ENCODE data around the gene TEX12.

DNA sequence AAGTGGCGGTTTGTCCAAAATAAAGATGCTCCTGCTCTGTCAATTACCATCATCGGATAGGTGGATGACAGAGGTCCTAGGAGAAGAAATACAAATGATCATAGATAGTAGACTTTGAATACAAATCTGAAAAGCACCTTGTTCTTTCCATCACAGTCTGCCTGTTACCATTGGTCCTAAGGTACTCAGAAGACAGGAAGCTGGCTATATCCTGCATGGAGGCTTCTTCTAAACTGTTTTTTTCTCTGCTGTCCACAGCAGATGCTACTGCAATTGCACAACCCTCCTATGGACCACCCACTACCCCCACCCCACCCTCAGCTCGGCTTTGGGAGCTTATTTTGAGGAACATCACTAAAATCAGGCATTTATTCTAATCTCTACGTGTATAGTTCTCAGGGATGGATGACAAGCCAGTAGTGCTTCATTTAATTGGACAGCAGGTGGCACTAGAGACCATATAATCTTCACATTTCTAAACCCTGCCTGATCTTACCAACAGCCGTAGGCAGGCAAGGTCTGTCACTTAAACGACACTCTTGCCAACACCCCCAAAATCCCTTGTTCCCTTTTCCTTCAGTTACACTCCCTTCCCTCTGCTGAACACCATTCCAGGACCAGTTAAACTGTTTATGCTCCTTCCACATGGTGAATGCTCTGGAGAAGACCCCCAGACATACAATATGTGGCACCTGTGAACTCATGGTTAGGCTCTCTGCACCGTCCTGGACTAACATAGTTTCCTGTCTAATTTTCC, 52.5 kb downstream of the TEX12 start:
- no peak for TF ChIP-seq POLR2AphosphoS5 (IDR thresholded peaks at IDR 0.05)
- TF ChIP-seq, protein P1, sequence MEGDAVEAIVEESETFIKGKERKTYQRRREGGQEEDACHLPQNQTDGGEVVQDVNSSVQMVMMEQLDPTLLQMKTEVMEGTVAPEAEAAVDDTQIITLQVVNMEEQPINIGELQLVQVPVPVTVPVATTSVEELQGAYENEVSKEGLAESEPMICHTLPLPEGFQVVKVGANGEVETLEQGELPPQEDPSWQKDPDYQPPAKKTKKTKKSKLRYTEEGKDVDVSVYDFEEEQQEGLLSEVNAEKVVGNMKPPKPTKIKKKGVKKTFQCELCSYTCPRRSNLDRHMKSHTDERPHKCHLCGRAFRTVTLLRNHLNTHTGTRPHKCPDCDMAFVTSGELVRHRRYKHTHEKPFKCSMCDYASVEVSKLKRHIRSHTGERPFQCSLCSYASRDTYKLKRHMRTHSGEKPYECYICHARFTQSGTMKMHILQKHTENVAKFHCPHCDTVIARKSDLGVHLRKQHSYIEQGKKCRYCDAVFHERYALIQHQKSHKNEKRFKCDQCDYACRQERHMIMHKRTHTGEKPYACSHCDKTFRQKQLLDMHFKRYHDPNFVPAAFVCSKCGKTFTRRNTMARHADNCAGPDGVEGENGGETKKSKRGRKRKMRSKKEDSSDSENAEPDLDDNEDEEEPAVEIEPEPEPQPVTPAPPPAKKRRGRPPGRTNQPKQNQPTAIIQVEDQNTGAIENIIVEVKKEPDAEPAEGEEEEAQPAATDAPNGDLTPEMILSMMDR (IDR thresholded peaks at IDR 0.05), result peak; percentile 51 to 90 (median 87)
